Kidney capillary endothelial cell (primary cell): ENCODE data around the gene MYPOP.
"Not testable (repeated sequence)": the region's sequence is repeated elsewhere in the genome, so short reads cannot be mapped to it uniquely, and the experiment has no call there.

ENCODE experiments used
- DNase-seq: peaks from one replicate; pipeline ENCODE4 v3.0.0-alpha.2; 2018; ENCODE audit warnings: low spot score

MYPOP gene

GRCh38 chr19:45883586-45883880 lies 18.9 kb downstream of the MYPOP start:
- no peak for DNase-seq

- DNase-seq = peak; percentile 78
Measured at GRCh38 chr19:45882652-45883585, 19.5 kb downstream of the MYPOP start.

DNA sequence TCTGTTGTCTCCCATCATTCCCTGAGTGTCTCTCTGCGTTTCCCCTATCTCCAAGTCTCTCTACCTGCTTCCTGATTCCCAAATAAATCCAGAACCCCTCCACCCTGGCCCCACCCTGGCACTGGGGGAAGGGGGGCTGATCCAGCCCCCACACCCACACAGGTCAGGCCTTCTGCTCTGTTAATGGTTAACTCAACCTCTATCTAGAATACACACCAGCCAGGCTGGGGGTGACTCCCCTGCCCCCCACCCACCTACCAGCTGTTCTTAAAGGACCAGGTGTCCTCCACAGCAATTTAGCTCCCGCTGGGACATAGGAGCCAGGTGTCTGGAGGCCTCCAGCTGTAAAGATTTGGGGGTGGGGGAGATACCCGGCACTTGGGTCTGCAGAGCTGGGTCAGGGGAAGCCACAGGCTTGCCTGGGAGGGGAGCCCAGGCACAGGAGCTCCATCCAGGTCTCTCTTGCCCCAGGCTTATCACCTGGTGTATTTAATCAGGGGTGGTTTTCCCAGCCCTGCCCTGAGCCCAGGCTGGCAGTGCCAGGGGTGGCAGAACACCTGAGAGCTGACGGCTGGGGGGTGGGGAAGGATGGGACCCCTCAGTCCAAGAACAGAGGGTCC lies 20.4 kb downstream of the MYPOP start:
- no peak for DNase-seq

DNA sequence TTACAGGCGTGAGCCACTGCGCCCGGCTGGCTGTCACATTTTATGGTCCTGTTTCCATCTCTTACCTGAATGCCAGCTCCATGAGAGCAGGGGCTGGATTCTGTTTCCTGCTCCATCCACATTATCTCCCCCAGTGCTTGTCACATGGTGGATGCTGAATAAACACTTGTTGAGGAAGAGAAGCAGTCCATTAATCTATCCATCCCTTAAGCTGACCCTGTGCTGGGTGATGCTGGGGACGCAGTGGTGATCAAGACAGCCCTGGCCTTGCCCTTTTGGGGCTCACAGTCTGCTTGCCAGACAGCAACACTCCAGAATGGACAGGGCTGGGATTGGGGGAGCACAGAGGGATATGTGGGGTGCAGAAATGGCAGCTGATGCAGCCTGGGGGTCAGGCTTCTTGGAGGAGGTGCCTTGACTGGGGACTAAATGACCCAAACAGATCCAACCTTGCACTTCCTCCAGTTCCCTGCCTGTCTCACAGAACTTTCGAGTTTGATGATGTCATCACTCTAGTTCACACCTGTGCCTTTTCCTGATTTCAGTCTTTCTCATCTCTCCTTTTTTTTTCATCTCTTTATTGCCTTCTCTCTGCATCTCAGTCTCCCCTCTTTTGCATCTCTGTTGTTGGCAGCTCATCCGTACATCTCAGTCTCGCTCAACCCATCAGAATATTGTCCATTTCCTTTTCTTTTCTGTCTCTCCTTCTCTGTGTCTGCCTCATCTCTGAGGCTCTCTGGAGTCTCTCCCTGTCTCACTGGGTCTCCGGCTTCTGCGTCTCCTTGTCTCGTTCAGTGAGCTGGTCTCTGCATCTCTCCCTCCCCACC lies 21.1 kb downstream of the MYPOP start:
- DNase-seq = no peak

DNA sequence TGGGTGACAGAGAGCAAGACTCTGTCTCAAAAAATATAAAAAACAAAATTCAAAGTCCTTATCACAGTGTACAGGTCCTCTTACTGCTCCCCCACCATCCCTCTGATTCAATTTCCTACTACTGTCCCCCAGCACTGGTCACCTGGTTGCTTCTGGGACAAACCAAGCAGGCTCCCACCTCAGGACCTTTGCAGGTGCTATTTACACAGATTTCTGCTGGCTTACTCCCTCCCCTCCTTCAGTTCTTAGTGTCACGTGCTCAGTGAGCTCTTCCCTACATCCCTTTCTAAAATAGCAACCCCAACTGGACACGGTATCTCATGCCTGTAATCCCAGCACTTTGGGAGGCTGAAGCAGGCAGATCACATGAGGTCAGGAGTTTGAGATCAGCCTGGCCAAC lies 22.4 kb downstream of the MYPOP start:
- no peak for DNase-seq

GRCh38 chr19:45879055-45879454 lies 23.4 kb downstream of the MYPOP start:
- DNase-seq = no peak

GRCh38 chr19:45878043-45878794 lies 24.2 kb downstream of the MYPOP start:
- no peak for DNase-seq

DNA sequence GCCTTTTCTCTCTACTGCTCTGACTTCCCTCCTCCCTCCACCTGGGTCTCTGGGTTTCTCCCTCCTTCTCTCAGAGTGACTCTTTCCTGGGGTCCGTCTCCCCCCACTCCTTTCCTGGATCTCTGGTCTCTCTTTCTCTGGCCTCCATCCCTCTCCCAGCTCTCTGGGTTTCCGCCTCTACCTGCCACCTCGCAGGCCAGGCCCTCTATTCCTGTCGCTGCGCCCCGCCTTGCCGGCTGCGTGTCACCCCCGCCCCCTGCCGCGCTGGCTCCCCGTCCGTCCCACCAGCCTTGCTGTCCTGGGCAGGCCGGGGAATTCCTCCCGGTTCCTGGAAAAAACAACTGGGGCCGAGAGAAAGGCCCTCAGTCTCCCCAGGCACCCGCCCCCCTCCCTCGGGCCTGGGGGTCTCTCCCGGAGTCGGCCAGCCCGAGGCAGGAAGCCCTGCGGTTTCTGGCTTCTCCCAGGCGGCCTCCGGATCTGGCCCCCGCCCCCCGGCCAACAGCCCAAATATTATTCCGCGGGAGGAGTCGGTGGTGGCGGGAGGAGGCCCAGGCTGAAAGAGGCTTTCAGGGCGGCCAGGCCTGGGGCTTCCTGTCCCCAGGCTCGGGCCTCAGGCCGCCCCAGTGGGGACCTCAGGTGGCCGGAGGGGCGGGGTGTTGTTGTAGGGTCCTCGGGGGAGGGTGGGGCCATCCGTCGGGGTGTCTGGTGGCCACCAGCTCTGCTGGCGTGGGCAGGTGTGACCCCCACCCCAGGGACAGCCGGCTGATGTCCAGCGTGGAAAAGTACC lies 25.8 kb downstream of the MYPOP start:
- DNase-seq = no peak

- DNase-seq = no peak
Measured at GRCh38 chr19:45876161-45876410, 26.3 kb downstream of the MYPOP start.

DNA sequence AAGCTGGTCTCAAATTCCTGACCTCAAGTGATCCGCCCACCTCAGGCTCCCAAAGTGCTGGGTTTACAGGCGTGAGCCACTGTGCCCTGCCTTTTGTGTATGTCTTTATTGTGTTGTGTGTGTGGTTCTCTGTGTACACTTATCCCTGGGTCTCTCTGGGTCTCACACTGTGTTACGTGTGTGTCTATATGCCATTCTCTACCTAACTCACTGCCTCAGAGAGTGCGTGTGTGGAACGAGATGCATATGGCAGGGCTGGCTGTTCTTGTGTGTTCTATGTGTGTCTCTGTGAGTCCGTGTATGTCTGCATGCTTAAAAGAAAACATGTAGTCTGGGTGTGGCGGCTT lies 27.8 kb downstream of the MYPOP start:
- no peak for DNase-seq

- no peak for DNase-seq
Measured at GRCh38 chr19:45873219-45873772, 29.1 kb downstream of the MYPOP start.

DNA sequence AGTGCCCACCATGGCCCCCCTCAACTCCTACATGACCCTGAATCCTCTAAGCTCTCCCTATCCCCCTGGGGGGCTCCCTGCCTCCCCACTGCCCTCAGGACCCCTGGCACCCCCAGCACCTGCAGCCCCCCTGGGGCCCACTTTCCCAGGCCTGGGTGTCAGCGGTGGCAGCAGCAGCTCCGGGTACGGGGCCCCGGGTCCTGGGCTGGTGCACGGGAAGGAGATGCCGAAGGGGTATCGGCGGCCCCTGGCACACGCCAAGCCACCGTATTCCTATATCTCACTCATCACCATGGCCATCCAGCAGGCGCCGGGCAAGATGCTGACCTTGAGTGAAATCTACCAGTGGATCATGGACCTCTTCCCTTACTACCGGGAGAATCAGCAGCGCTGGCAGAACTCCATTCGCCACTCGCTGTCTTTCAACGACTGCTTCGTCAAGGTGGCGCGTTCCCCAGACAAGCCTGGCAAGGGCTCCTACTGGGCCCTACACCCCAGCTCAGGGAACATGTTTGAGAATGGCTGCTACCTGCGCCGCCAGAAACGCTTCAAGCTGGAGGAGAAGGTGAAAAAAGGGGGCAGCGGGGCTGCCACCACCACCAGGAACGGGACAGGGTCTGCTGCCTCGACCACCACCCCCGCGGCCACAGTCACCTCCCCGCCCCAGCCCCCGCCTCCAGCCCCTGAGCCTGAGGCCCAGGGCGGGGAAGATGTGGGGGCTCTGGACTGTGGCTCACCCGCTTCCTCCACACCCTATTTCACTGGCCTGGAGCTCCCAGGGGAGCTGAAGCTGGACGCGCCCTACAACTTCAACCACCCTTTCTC lies 30.1 kb downstream of the MYPOP start:
- no peak for DNase-seq

- DNase-seq = no peak
Measured at GRCh38 chr19:45870798-45871197, 31.6 kb downstream of the MYPOP start.

- not testable (repeated sequence) for DNase-seq
Measured at GRCh38 chr19:45867241-45867640, 35.2 kb downstream of the MYPOP start.

DNA sequence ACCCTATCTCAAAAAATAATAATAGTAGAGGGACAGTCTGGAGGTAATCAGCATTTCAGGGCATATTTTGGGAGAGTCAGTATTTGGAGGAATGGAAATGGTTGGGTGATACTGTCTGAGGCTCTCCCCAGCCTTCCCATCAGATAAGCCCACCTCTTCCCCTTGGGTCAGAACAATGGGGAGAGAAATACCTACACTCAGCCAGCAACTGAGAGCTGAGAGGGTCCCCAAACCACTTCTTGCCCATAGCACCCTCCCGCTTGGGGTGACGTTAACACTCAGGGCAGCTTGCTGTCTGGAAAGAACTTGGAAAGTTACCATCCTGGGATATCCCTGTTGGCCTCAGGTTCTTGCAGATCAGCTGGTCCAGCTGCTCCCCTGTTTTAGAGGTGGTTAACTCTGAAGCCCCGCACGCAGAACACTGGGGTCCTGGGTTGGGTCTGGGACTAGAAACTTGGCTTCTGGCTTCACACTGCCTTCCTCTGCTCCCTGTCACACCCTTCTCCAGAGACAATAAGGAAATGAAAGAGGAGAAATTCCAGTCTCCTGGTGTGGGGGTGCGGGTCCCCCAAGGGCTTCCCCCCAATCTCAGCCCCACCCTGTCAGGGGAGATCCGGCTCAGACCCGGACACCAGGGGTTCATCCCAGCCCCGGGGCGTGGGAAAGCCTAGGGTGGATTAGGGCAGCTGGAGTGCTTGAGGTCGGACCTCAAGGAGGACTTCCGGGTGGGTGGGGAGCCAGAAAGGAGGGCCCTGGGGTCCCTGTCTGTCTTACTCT lies 35.8 kb downstream of the MYPOP start:
- no peak for DNase-seq

DNA sequence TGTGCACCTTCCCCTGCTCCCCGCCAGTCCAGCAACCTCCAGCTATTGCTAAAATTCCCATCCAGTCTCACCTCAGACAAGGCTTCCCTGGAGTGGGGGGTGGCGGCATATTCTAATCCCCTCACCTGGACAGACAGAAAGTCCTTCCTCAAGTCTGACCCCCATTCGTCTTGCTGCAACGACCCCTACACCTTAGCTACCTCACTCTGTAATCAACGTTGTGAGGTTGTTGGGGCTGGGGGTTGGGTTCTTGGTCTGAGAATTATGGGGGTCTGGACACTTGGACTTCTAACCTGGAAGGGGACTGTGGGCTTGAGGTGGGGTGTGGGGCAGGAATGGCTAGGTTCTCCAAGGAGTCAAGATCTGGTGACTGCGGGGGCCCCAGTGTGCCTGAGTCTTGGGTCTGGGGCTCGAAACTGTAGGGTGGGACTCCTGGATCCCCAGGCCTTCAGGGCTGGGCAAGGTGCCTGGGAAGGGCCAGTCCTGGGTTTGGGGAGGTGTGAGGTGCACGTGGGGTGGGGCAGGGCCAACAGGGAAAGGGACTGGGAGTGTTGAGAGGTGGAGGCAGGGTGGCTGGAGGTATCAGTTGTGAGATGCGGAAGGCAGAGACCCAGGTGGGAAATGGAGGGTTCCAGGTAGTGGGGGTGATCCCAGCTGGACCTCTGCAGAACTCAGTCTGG lies 37.0 kb downstream of the MYPOP start:
- no peak for DNase-seq

GRCh38 chr19:45864629-45865082 lies 37.8 kb downstream of the MYPOP start:
- DNase-seq = no peak

- peak; percentile 34 for DNase-seq
Measured at GRCh38 chr19:45863840-45864628, 38.4 kb downstream of the MYPOP start, which contains the start of gene FOXA3. Gene FOXA3 (plus strand): TSS chr19:45864326. CDS start chr19:45864457, 131 bp downstream.
